SU-DHL-6 (cell line): ENCODE results near the gene BBS1.
A peak's percentile ranks its signal among the peaks of the same experiment; 100 is the strongest.

ENCODE experiments used
- CTCF ChIP-seq: fragments of 200-600 bp; sonication (generic); IDR thresholded peaks from one replicate; pipeline ENCODE4 v1.5.1; 2017; ENCODE audit warnings: antibody characterized with exemption, mild to moderate bottlenecking, low read length, moderate library complexity; ENCODE audit not compliant: insufficient read depth, poor library complexity, severe bottlenecking
- EZH2phosphoT487 ChIP-seq: fragments of 200-600 bp; sonication (generic), shearing (Covaris generic); conservative IDR thresholded peaks from 2 replicates; pipeline ENCODE4 v1.6.1; 2018; ENCODE audit warnings: mild to moderate bottlenecking, antibody characterized with exemption, low read length, moderate library complexity, mixed read lengths

- TF ChIP-seq CTCF (peak; percentile 95), EZH2phosphoT487 (no peak)
Observed at GRCh38 chr11:66478729-66479393, 31.6 kb upstream of the BBS1 start.
